ENCODE data around the gene SRRM3.

SRRM3 gene

DNA sequence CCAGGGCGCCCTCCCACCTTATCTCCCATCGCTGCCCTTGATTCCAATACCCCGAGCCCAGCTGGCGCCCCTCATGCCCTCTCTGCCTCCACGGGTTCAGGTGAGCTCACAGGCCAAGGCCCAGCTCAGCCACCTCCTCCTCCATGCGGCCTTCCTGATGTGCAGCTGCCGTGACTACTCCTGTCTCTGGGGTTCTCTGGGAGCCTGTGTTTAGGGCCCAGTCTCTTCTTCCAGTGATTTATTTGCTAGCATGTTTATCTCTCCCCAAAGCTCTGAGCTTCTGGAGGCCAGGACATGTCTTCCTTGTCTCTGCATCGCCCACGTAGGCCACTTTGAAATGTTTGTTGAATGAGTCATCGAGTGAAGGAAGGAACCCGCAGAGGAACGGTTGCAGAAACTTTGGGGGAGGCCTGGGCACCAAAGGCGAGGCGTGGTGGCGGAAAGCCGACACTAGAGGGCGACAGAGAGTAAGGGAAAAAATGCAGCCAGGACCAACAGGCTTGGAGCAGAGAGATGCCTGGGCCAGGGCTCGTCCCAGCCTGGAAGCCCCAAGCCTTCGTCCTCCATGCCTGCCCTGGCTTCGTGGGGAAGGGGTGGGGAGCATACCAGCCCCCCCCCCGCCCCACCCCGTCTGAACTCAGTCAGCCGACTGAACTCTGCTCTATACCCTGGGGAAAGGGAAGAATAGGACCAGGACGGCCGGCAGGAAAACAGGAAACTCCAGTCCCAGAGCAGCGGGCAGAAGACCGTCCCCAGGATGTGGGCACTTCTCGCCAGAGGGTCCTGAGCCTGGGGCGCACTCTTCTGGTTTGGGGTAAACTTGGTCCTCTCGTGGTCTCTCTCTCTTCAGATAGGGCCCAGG is 89.9 kb downstream of the SRRM3 start (continued):
- TF ChIP-seq, protein P1, sequence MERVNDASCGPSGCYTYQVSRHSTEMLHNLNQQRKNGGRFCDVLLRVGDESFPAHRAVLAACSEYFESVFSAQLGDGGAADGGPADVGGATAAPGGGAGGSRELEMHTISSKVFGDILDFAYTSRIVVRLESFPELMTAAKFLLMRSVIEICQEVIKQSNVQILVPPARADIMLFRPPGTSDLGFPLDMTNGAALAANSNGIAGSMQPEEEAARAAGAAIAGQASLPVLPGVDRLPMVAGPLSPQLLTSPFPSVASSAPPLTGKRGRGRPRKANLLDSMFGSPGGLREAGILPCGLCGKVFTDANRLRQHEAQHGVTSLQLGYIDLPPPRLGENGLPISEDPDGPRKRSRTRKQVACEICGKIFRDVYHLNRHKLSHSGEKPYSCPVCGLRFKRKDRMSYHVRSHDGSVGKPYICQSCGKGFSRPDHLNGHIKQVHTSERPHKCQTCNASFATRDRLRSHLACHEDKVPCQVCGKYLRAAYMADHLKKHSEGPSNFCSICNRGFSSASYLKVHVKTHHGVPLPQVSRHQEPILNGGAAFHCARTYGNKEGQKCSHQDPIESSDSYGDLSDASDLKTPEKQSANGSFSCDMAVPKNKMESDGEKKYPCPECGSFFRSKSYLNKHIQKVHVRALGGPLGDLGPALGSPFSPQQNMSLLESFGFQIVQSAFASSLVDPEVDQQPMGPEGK (tag by site-specific recombination; IDR thresholded peaks at IDR 0.05), result peak; percentile 72
- no peak for TF ChIP-seq ZNF248 (tag by site-specific recombination; IDR thresholded peaks at IDR 0.05)
- TF ChIP-seq TRIM28 (IDR thresholded peaks at IDR 0.05; ENCODE audit: borderline replicate concordance, low read length), result no peak
- no peak for TF ChIP-seq ZNF10 (tag by site-specific recombination; IDR thresholded peaks at IDR 0.05)
- peak; percentile 51; the same call in 1 of the 2 replicates for TF ChIP-seq ZBTB8A (tag by site-specific recombination; IDR thresholded peaks at IDR 0.05)
- no peak for TF ChIP-seq ZNF169 (tag by site-specific recombination; IDR thresholded peaks at IDR 0.05)
- no peak for TF ChIP-seq ZNF302 (tag by site-specific recombination; IDR thresholded peaks at IDR 0.05; ENCODE audit: low read depth)
- no peak for TF ChIP-seq ZNF112 (tag by site-specific recombination; IDR thresholded peaks at IDR 0.05)
- no peak for TF ChIP-seq ZBTB7A (tag by site-specific recombination; IDR thresholded peaks at IDR 0.05; ENCODE audit: low read depth)
- TF ChIP-seq GFI1B (tag by site-specific recombination; IDR thresholded peaks at IDR 0.05), result no peak
- TF ChIP-seq FEZF1 (tag by site-specific recombination; IDR thresholded peaks at IDR 0.05), result no peak
- peak; percentile 89 for TF ChIP-seq ZNF335 (tag by site-specific recombination; conservative IDR thresholded peaks at IDR 0.05)
- TF ChIP-seq ZNF2 (tag by site-specific recombination; IDR thresholded peaks at IDR 0.05), result no peak
- TF ChIP-seq, protein P2, sequence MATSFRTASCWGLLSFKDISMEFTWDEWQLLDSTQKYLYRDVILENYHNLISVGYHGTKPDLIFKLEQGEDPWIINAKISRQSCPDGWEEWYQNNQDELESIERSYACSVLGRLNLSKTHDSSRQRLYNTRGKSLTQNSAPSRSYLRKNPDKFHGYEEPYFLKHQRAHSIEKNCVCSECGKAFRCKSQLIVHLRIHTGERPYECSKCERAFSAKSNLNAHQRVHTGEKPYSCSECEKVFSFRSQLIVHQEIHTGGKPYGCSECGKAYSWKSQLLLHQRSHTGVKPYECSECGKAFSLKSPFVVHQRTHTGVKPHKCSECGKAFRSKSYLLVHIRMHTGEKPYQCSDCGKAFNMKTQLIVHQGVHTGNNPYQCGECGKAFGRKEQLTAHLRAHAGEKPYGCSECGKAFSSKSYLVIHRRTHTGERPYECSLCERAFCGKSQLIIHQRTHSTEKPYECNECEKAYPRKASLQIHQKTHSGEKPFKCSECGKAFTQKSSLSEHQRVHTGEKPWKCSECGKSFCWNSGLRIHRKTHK (tag by site-specific recombination; IDR thresholded peaks at IDR 0.05), result no peak
- TF ChIP-seq ZBTB17 (tag by site-specific recombination; IDR thresholded peaks at IDR 0.05), result peak; percentile 70
- TF ChIP-seq ZNF510 (tag by site-specific recombination; IDR thresholded peaks at IDR 0.05; ENCODE audit: insufficient replicate concordance), result no peak
- no peak; the same call in 1 of the 2 replicates for TF ChIP-seq REPIN1 (tag by site-specific recombination; IDR thresholded peaks at IDR 0.05; ENCODE audit: low read depth)
- TF ChIP-seq ZNF596 (tag by site-specific recombination; IDR thresholded peaks at IDR 0.05), result no peak
- TF ChIP-seq ZNF19 (tag by site-specific recombination; IDR thresholded peaks at IDR 0.05; ENCODE audit: low read depth), result no peak
- no peak for TF ChIP-seq ZNF266 (tag by site-specific recombination; IDR thresholded peaks at IDR 0.05; ENCODE audit: low read depth)
- no peak for TF ChIP-seq ZNF221 (tag by site-specific recombination; IDR thresholded peaks at IDR 0.05; ENCODE audit: borderline replicate concordance)
- TF ChIP-seq, protein P3, sequence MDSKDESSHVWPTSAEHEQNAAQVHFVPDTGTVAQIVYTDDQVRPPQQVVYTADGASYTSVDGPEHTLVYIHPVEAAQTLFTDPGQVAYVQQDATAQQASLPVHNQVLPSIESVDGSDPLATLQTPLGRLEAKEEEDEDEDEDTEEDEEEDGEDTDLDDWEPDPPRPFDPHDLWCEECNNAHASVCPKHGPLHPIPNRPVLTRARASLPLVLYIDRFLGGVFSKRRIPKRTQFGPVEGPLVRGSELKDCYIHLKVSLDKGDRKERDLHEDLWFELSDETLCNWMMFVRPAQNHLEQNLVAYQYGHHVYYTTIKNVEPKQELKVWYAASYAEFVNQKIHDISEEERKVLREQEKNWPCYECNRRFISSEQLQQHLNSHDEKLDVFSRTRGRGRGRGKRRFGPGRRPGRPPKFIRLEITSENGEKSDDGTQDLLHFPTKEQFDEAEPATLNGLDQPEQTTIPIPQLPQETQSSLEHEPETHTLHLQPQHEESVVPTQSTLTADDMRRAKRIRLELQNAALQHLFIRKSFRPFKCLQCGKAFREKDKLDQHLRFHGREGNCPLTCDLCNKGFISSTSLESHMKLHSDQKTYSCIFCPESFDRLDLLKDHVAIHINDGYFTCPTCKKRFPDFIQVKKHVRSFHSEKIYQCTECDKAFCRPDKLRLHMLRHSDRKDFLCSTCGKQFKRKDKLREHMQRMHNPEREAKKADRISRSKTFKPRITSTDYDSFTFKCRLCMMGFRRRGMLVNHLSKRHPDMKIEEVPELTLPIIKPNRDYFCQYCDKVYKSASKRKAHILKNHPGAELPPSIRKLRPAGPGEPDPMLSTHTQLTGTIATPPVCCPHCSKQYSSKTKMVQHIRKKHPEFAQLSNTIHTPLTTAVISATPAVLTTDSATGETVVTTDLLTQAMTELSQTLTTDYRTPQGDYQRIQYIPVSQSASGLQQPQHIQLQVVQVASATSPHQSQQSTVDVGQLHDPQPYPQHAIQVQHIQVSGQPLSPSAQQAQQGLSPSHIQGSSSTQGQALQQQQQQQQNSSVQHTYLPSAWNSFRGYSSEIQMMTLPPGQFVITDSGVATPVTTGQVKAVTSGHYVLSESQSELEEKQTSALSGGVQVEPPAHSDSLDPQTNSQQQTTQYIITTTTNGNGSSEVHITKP (tag by site-specific recombination; IDR thresholded peaks at IDR 0.05), result 0 out of 2 replicates have a peak, but pooled peaks have one; percentile 14
- TF ChIP-seq ZNF660 (tag by site-specific recombination; IDR thresholded peaks at IDR 0.05), result peak; percentile 83
- TF ChIP-seq, protein P4, sequence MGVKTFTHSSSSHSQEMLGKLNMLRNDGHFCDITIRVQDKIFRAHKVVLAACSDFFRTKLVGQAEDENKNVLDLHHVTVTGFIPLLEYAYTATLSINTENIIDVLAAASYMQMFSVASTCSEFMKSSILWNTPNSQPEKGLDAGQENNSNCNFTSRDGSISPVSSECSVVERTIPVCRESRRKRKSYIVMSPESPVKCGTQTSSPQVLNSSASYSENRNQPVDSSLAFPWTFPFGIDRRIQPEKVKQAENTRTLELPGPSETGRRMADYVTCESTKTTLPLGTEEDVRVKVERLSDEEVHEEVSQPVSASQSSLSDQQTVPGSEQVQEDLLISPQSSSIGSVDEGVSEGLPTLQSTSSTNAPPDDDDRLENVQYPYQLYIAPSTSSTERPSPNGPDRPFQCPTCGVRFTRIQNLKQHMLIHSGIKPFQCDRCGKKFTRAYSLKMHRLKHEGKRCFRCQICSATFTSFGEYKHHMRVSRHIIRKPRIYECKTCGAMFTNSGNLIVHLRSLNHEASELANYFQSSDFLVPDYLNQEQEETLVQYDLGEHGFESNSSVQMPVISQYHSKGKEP (tag by site-specific recombination; IDR thresholded peaks at IDR 0.05), result peak; percentile 59; the same call in 1 of the 2 replicates
- no peak for TF ChIP-seq ZNF843 (tag by site-specific recombination; IDR thresholded peaks at IDR 0.05)
- TF ChIP-seq, protein P5, sequence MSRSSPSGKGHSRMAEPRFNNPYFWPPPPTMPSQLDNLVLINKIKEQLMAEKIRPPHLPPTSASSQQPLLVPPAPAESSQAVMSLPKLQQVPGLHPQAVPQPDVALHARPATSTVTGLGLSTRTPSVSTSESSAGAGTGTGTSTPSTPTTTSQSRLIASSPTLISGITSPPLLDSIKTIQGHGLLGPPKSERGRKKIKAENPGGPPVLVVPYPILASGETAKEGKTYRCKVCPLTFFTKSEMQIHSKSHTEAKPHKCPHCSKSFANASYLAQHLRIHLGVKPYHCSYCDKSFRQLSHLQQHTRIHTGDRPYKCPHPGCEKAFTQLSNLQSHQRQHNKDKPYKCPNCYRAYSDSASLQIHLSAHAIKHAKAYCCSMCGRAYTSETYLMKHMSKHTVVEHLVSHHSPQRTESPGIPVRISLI (tag by site-specific recombination; IDR thresholded peaks at IDR 0.05), result no peak
- no peak for TF ChIP-seq ZNF202 (tag by site-specific recombination; IDR thresholded peaks at IDR 0.05; ENCODE audit: borderline replicate concordance)
- no peak for TF ChIP-seq ZNF175 (tag by site-specific recombination; IDR thresholded peaks at IDR 0.05)
- no peak for TF ChIP-seq ZNF677 (tag by site-specific recombination; IDR thresholded peaks at IDR 0.05)
- TF ChIP-seq ZNF76 (tag by site-specific recombination; IDR thresholded peaks at IDR 0.05; ENCODE audit: borderline replicate concordance, low read depth), result no peak

Measured in HEK293 (cell line).